Measurements from ENCODE around the gene CDKN2B-AS1. TPM values are rescaled to one million over a fixed set of nuclear protein-coding genes. Genes with fewer than 3 reads are reported as not detected.

The CDKN2B-AS1 gene
- 2.7 and 2.9 TPM in 2 replicates for total RNA-seq (ENCODE audit: low replicate concordance)

DNA sequence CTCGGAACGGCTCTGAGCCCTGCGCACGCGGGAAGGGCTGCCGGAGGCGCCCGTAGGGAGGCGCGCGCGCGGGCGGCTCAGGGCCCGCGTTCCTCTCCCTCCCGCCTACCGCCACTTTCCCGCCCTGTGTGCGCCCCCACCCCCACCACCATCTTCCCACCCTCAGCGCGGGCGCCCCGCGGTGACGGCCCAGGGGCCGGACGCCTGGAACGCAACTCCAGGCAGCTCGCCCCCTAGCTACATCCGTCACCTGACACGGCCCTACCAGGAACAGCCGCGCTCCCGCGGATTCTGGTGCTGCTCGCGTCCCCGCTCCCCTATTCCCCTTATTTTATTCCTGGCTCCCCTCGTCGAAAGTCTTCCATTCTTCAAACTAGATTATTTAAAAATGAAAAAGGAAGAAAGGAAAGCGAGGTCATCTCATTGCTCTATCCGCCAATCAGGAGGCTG lies at the start of gene CDKN2B-AS1:
CDKN2B-AS1 (plus strand) TSS at position 236 of the 450 bp plus-strand sequence.

GRCh38 chr9:21993893-21994555 lies 567 bp upstream of the CDKN2B-AS1 start, which contains the start of gene CDKN2A:
Gene CDKN2A, minus strand, starts transcription at chr9:21994392.

GRCh38 chr9:22008717-22009505 lies 14.3 kb downstream of the CDKN2B-AS1 start, which contains the start of gene CDKN2B:
Gene CDKN2B, minus strand, starts transcription at chr9:22009305. Its CDS starts 352 bp downstream, at chr9:22008953.

Other genes with a start within 250 kb of the CDKN2B-AS1 start
- gene MTAP, start 192.2 kb upstream of the CDKN2B-AS1 start, total RNA-seq (ENCODE audit: low replicate concordance), result 14.0 and 20.6 TPM in 2 replicates
- gene CDKN2A, start 399 bp upstream of the CDKN2B-AS1 start, total RNA-seq (ENCODE audit: low replicate concordance), result 19.0 and 44.6 TPM in 2 replicates
- 11.2 and 60.2 TPM in 2 replicates for gene CDKN2B, start 14.5 kb downstream of the CDKN2B-AS1 start, total RNA-seq (ENCODE audit: low replicate concordance)